ENCODE data around the gene NPRL2. TPM values are rescaled to one million over a fixed set of nuclear protein-coding genes. Genes with fewer than 3 reads are reported as not detected.

The NPRL2 gene
- total RNA-seq, 1 donor from 2014 or later = 16.4 TPM

DNA sequence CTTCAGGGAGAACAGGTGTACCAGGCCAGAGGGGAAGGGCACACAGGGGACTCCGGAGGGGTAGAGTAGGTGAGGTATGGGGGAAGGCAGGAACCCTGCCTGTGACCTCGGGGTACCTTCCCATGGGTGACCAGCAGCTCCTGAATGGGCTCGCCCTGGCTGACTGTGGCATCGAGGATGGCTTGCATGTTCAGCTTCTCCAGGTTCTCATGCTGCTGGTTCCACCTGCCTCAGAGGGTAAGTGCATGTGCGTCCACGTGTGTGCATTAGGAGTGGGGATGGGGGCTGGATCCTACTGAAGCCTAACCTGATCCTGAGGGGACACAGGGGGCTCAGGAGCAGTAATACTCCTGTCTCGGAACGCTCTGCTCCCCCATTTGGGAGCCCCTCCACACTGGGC lies 5.6 kb downstream of the NPRL2 start:
- Histone ChIP-seq H3K4me1 (peaks cover 45% of the 10 kb centered on the region), H3K27ac (replicated peaks) (no peak overlapping the region), H3K4me3 (peak overlapping the region; percentile 60), H3K36me3 (peaks cover 15% of the 10 kb centered on the region), H3K9me3 (replicated peaks) (no peaks in the 10 kb centered on the region), H3K27me3 (ENCODE audit: low read depth) (peaks cover 15% of the 10 kb centered on the region)
- intact Hi-C loops (cut with micrococcal nuclease) = loop anchor here (5.0 kb wide), 1 partner anchor 197 kb away; no protein-coding TSS in a partner anchor
- DNase-seq = no peak
- no peak for TF ChIP-seq CTCF (IDR thresholded peaks at IDR 0.05; ENCODE audit: borderline replicate concordance)

GRCh38 chr3:50342813-50343633 lies 7.6 kb downstream of the NPRL2 start:
- Histone ChIP-seq H3K4me3 (no peak overlapping the region), H3K9me3 (replicated peaks) (no peaks in the 10 kb centered on the region), H3K36me3 (peaks cover 7% of the 10 kb centered on the region), H3K27ac (replicated peaks) (no peak overlapping the region), H3K4me1 (peaks cover 54% of the 10 kb centered on the region), H3K27me3 (ENCODE audit: low read depth) (peaks cover 15% of the 10 kb centered on the region)
- no peak for TF ChIP-seq CTCF (IDR thresholded peaks at IDR 0.05; ENCODE audit: borderline replicate concordance)
- intact Hi-C loops (cut with micrococcal nuclease) = no loop called here
- no peak for DNase-seq

DNA sequence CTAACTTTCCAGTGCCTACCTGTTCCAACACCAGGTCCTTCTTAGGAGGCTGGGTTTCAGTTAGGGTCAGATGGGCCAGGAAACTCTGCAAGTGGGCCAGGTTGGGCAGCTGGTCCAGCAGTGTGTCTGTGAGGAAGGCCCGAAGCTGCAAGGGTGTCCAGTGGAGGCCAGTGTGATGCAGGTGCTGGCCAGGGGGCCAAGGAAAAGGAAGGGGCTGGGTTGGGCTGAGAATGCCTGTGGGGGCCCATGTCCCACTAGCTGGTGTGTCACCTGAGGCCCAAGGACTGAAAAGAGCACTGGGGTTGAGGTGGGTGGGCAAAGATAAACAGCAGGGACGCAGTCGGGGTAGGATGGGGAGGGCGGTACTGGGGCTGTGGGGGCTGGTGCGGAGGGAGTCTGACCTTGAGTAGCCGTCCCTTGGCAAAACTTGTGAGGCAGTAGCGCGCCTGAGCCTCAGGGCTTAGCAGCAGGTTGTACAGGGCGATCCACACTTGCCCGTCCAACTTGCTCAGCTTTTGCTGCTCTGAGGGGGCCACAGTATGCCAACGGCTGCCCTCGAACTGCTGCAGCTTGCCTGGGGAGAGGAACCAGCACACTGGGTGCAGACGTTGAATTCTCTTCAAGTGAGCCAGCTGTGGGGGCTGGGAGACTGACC lies 8.5 kb downstream of the NPRL2 start:
- Histone ChIP-seq H3K4me3 (no peak overlapping the region), H3K9me3 (replicated peaks) (no peaks in the 10 kb centered on the region), H3K27ac (replicated peaks) (no peak overlapping the region), H3K36me3 (no peaks in the 10 kb centered on the region), H3K27me3 (ENCODE audit: low read depth) (peaks cover 15% of the 10 kb centered on the region), H3K4me1 (peaks cover 55% of the 10 kb centered on the region)
- no peak for DNase-seq
- intact Hi-C loops (cut with micrococcal nuclease) = no loop called here
- no peak for TF ChIP-seq CTCF (IDR thresholded peaks at IDR 0.05; ENCODE audit: borderline replicate concordance)

- H3K4me3 ChIP-seq = peak overlapping the region; percentile 97
- DNase-seq = no peak
- peaks cover 15% of the 10 kb centered on the region for H3K27me3 ChIP-seq (ENCODE audit: low read depth)
- no peak for TF ChIP-seq CTCF (IDR thresholded peaks at IDR 0.05; ENCODE audit: borderline replicate concordance)
- peaks cover 60% of the 10 kb centered on the region for H3K4me1 ChIP-seq
- no peaks in the 10 kb centered on the region for H3K9me3 ChIP-seq (replicated peaks)
- H3K27ac ChIP-seq (replicated peaks) = peak overlapping the region; percentile 95
- intact Hi-C loops (cut with micrococcal nuclease) = no loop called here
- H3K36me3 ChIP-seq = no peaks in the 10 kb centered on the region
These were observed 9.0 kb downstream of the NPRL2 start for GRCh38 chr3:50341537-50341936.

DNA sequence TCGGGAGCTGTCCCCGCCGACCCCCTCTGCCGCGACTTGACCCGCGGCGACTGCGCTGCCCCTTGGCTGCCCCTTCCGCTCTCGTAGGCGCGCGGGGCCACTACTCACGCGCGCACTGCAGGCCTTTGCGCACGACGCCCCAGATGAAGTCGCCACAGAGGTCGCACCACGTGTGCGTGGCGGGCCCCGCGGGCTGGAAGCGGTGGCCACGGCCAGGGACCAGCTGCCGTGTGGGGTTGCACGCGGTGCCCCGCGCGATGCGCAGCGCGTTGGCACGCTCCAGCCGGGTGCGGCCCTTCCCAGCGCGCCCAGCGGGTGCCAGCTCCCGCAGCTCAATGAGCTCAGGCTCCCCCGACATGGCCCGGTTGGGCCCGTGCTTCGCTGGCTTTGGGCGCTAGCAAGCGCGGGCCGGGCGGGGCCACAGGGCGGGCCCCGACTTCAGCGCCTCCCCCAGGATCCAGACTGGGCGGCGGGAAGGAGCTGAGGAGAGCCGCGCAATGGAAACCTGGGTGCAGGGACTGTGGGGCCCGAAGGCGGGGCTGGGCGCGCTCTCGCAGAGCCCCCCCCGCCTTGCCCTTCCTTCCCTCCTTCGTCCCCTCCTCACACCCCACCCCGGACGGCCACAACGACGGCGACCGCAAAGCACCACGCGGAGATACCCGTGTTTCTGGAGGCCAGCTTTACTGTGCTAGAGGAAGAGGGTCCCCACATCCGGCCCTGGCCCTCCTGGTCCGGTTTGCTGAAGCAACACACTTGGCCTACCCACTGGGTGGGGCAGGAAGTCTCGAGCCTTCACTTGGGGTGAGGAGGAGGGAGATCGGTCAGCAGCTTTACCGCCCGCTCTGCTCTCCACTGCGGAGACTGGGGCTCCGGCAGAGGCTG lies 9.9 kb downstream of the NPRL2 start, which contains the start of gene RASSF1:
Gene RASSF1 (minus strand): TSS at position 389 of the 882 bp plus-strand sequence. CDS start 31 bp downstream, at position 358.
- no peaks in the 10 kb centered on the region for H3K36me3 ChIP-seq

More for the DNA sequence above, 9.9 kb downstream of the NPRL2 start, which contains the start of gene RASSF1:
- peak within 1 kb of the TSS; percentile 95 for H3K27ac ChIP-seq (replicated peaks)
- H3K4me3 ChIP-seq = peak within 1 kb of the TSS; percentile 97
- H3K27me3 ChIP-seq (ENCODE audit: low read depth) = peaks cover 15% of the 10 kb centered on the region
- peaks cover 64% of the 10 kb centered on the region for H3K4me1 ChIP-seq
- DNase-seq = peak; percentile 82
- intact Hi-C loops (cut with micrococcal nuclease) = no loop called here
- no peak for TF ChIP-seq CTCF (IDR thresholded peaks at IDR 0.05; ENCODE audit: borderline replicate concordance)
- H3K9me3 ChIP-seq (replicated peaks) = no peaks in the 10 kb centered on the region
